HG03354 (cell line): ENCODE measurements around the gene TSPAN33.
"Not testable (repeated sequence)": the region's sequence is repeated elsewhere in the genome, so short reads cannot be mapped to it uniquely, and the experiment has no call there.

ENCODE experiments used
- ATAC-seq: cut with Tn5 transposase; IDR thresholded peaks from one replicate; pipeline ENCODE4 v1.9.1; 2021; ENCODE audit warnings: mild to moderate bottlenecking; ENCODE audit not compliant: unreplicated experiment, poor library complexity, severe bottlenecking

The TSPAN33 gene

GRCh38 chr7:129168231-129169021, 23.9 kb downstream of the TSPAN33 start:
- no peak for ATAC-seq

DNA sequence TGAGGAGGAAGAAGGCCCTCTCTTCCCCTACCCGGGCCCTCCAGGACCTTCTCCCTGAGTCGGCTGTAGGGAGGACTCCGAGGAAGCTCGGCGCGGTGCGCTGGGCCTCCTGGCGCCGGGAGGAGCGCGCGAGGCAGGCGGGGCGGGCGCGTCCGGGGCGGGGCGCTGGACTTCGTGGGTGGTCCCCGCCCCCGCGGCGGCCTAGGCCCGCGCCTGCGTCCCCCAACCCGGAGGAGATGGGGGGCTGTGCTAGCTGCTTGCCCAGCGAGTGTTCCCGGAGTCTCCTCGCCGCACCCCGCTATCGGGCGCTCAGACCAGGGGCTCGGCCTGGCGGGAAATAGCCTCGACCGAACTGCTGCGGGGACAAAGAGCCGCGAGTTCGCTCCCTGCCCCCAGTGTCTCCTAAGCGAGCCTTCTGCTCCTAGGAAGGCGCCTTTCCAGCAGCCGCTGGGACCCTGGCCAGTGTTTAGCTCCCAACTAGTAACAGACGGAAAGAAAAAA, 24.7 kb downstream of the TSPAN33 start:
- ATAC-seq = peak; percentile 44

DNA sequence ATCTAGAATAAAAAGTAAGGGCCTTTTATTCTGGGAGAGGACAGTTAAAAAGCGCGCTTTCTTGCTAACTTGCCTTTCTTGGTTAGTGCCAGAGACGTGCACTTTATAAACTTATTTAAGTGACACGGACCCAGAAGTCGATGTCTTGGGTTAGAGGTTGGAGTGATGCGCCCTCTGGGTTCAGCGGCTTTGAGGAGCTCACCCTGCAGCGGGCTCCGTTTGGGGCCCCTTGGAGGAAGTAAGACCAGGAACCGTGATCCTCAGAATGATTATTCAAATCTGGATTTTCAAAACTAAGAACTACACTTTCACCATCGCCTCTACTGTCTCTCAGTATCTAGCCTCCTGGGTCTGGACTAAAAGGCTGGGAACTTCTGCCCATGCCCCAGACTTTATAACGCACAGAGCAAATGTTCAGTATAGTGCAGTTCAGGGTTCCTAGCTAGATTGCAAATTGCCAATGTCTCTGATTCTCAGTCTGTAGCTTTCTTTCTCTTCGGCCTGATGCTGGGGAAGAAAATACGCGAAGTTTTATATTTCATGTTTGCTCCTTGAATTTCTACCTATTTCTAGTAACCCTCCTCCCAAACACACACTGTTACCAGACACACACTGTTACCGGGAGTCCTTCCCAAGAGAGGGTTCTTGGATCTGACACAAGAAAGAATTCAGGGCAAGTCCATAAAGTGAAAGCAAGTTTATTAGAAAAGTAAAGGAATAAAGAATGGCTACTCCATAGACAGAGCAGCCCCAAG, 25.4 kb downstream of the TSPAN33 start:
- peak; percentile 53 for ATAC-seq

DNA sequence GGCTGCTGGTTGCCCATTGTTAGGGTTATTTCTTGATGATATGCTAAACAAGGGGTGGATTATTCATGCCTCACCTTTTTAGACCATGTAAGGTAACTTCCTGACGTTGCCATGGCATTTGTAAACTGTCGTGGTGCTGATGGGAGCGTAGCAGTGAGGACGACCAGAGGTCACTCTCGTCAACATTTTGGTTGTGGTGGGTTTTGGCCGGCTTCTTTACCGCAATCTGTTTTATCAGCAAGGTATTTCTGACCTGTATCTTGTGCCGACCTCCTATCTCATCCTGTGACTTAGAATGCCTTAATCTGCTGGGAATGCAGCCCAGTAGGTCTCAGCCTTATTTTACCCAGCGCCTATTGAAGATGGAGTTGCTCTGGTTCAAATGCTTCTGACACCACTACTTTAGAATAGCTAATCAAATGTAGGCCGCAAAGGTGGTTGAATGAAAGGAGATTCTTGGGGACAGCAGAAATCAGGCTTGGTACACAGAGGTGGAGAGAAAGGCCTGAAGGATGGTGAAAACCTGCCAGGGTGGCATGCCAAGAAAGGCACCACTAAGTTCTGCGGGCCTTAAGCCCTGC, 26.0 kb downstream of the TSPAN33 start:
- ATAC-seq = no peak

DNA sequence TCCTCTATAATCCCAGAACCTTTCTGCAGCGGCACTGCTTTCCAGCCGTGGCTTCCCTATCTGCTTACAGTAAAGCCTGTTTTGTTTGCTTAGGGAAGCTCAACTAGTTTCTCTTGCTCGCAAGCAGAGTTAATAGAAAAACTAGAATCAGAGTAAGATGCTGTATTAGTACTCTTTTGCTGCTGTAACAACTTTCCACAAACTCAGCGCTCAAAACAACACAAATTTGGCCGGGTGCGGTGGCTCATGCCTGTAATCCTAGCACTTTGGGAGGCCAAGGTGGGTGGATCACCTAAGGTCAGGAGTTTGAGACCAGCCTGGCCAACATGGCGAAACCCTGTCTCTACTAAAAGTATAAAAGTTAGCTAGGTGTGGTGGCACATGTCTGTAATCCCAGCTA, 29.4 kb downstream of the TSPAN33 start:
- ATAC-seq = not testable (repeated sequence)

GRCh38 chr7:129176916-129177710, 32.6 kb downstream of the TSPAN33 start:
- no peak for ATAC-seq

DNA sequence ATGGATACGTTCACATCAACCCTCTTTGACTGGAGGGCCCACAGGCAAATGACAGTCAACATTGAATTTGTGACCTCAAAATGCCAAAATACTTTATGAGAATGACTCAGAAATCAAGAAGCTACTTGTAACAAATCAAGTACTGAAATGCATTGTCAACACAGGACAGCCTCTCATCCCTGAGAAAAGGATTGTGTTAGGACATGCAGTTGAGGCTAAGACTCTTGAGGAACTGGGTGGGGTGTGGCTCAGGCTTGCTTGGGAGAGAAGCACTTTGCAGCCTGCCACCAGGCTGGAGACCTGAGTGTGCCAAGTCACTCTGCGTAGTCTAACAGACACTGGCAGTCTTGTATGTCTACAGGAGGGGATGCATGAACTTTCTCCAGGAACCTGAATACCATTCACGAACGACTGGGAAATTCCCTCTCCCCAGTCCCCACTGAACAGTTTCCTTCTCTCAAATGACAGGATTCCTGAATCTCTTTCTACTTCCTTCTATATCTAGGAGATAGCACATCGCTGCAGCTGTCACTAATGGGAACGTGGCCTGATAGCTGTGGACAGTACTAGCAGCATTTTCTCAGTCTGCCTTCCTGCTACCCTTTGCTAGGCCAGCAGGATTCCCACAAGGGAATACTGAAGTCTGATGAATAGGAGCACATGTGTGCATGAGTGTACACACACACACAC, 40.6 kb downstream of the TSPAN33 start:
- no peak for ATAC-seq

- ATAC-seq = no peak
Measured at GRCh38 chr7:129186749-129187260, 42.3 kb downstream of the TSPAN33 start.

DNA sequence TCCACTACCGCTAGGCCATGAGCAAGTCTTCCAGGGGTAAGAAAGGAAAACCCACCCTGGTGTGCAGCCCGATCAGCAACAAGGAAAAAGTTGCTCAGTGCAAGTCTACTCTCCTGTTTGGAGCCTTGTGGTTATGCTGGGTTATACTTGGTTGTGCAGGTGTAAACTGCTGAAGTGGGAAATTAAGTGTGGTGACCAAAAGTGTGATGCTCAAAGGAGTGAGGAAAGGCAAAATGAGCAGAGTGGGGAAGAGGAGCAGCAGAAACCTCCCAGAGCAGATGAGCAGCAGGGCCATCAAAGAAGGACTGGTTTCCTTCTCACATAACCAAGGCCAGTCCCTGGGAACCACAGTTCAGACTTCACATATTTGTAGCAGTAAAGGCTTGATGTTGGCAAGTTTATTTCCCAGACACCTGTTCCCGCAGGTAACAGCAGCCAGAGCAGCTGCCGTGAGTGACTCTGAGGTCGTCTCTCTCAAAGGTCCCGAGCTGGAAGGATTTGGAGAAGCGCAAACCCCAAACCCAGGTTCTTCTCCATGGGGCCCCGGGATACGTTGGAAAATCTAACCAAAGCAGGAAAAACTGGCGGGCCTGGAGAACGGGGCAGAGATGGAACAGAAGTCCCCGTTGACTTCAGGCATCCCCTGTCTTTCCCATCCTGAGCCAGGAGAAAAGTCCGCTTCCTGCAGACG, 43.3 kb downstream of the TSPAN33 start:
- ATAC-seq = no peak

DNA sequence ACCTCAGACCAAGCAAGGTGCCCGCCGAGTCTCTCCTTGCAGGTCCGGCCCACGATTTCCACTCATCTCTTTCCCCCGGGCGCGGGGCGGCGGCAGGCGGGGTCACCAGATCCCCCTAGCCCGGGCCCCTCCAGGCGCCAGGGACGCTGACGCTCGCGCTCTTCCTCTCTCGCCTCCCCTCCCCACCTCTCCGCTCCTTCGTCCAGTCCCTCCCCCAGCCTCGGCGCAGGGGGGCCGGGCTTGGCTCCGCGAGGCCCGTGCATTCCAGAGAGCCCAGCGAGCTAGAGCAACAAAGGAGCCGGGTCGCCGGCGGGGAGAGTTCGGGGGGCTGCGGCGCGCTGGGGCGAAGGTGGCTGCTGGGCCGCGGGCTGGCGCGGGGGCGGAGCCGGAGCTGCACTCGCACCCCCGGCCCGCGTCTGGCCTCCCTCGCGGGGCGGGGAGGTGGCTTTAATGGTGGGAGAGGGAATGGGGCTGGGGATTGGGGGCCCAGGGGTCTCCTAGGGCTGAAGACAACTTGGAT, 43.9 kb downstream of the TSPAN33 start, which contains the start of gene SMO:
Gene SMO (plus strand): TSS at position 262 of the 520 bp plus-strand sequence. CDS start 519 bp downstream, outside the sequence.
- ATAC-seq = peak; percentile 51

DNA sequence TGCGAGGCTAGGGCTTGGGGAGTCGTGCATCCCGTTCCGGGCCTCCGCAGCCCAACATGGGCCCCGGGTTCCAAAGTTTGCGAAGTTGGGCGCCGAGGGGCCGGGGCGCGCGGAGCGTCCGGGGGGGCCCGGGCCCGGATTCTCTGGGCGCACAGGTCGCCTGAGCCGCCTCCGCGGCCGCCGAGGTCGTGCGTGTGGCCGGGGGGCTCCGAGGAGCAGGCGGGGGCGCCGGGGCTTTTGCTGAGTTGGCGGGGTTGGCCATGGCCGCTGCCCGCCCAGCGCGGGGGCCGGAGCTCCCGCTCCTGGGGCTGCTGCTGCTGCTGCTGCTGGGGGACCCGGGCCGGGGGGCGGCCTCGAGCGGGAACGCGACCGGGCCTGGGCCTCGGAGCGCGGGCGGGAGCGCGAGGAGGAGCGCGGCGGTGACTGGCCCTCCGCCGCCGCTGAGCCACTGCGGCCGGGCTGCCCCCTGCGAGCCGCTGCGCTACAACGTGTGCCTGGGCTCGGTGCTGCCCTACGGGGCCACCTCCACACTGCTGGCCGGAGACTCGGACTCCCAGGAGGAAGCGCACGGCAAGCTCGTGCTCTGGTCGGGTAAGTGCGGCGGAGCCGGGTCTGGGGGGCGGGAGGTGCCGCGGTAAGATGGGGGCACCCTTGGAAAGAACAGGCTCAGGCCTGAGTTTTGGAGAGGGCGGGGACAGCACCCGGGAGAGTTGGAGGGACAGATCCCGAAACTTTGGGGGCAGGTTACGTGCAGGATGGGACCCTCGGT, 44.6 kb downstream of the TSPAN33 start:
- peak; percentile 28 for ATAC-seq

DNA sequence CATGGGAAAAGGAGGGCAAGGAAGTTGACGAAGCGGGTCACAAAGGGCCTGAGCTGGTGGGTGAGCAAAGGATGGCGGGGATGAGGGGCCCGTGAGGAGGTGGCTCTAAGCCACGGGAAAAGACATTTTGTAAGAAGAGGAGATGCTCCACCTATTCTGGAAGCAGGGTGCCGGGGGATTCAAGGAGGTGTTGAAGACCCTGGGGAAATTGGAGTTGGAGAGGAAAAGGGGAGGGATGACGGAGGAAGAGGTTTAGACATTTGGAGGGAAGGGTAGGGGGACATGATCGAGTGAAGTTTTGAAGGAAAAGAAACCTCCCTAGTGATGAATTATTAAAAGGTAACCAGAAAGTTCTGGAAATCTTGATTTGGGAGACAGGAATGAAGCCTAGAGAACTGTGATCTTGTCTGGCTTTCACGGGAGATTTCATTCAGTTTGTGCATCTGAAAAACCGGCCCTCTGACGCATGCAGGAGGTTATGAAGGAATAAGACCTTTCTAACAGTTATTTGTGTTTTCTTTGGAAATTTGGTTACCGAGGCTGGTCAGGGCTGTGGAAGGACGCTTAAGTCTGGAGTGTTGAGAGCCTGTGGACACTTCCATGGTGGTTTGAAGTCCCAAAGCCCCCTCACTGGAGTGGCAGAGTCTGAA, 45.3 kb downstream of the TSPAN33 start:
- no peak for ATAC-seq

DNA sequence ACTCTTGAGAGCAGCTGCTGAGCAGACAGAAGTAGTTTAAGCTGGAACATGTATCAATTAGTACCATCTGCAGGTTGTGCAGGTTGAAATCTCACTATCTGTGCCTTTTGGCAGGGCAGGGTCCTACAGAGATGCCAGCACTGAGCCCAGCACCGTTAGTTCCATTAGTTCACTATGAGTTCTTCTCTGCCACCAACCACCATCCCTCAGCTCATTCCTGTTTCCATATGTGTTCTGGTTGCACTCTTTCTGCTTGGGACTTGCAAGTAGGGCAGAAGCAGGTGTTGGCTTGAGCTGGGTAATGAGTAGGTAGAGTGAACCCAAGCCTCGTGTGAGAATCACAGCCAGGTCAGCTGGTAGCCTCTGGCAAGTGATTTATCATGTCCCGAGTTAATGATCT, 46.8 kb downstream of the TSPAN33 start:
- ATAC-seq = no peak

GRCh38 chr7:129193892-129194291, 49.4 kb downstream of the TSPAN33 start:
- ATAC-seq = no peak

GRCh38 chr7:129197771-129198170, 53.3 kb downstream of the TSPAN33 start:
- no peak for ATAC-seq

GRCh38 chr7:129199406-129199805, 54.9 kb downstream of the TSPAN33 start:
- ATAC-seq = no peak
